Endothelial cell of umbilical vein (primary cell): ENCODE data around the gene ZDHHC11B.
"Not testable (repeated sequence)": the region's sequence is repeated elsewhere in the genome, so short reads cannot be mapped to it uniquely, and the experiment has no call there.

Experiments
- EZH2 ChIP-seq: IDR thresholded peaks from 2 replicates; pipeline ENCODE4 v1.6.1; 2012; ENCODE audit warnings: borderline replicate concordance, low read depth, mild to moderate bottlenecking, moderate library complexity, low read length, inconsistent platforms; ENCODE audit not compliant: severe bottlenecking
- GATA2 ChIP-seq: IDR thresholded peaks from 2 replicates; pipeline ENCODE4 v1.7.0; 2011; ENCODE audit warnings: low read depth, mild to moderate bottlenecking, moderate library complexity, mixed read lengths, low read length; ENCODE audit not compliant: insufficient read length, insufficient read depth
- JUN ChIP-seq: IDR thresholded peaks from 2 replicates; pipeline ENCODE4 v1.6.1; 2011; ENCODE audit warnings: borderline replicate concordance, low read depth; ENCODE audit not compliant: insufficient read length, insufficient read depth
- MYC ChIP-seq: IDR thresholded peaks from one replicate; pipeline ENCODE4 v1.6.1; 2011; ENCODE audit warnings: mild to moderate bottlenecking, low read depth, low read length
- POLR2A ChIP-seq: IDR thresholded peaks from 2 replicates; pipeline ENCODE4 v1.6.1; 2012; ENCODE audit warnings: low read depth, mild to moderate bottlenecking, control low read depth, low read length
- POLR2AphosphoS5 ChIP-seq: IDR thresholded peaks from 2 replicates; pipeline ENCODE4 v1.6.1; 2012; ENCODE audit warnings: low read depth, mild to moderate bottlenecking, control low read depth, low read length, moderate library complexity; ENCODE audit not compliant: insufficient read depth
- TF ChIP-seq, protein P1 (sequence below), 2 donors: IDR thresholded peaks; 1 replicate in 1 of 2; 2 replicates in 1 of 2; pipeline ENCODE4 v1.5.1; 2011; ENCODE audit warnings: low read length in 2 of 2, mild to moderate bottlenecking in 2 of 2, moderate library complexity in 2 of 2, control low read depth in 1 of 2, inconsistent platforms in 1 of 2, low read depth in 1 of 2; ENCODE audit not compliant: insufficient read depth in 1 of 2; ENCODE audit errors: extremely low read depth in 1 of 2
- TF ChIP-seq, protein P2 (sequence below): IDR thresholded peaks from 2 replicates; pipeline ENCODE4 v1.6.1; 2011; ENCODE audit not compliant: insufficient read depth, insufficient read length

DNA sequence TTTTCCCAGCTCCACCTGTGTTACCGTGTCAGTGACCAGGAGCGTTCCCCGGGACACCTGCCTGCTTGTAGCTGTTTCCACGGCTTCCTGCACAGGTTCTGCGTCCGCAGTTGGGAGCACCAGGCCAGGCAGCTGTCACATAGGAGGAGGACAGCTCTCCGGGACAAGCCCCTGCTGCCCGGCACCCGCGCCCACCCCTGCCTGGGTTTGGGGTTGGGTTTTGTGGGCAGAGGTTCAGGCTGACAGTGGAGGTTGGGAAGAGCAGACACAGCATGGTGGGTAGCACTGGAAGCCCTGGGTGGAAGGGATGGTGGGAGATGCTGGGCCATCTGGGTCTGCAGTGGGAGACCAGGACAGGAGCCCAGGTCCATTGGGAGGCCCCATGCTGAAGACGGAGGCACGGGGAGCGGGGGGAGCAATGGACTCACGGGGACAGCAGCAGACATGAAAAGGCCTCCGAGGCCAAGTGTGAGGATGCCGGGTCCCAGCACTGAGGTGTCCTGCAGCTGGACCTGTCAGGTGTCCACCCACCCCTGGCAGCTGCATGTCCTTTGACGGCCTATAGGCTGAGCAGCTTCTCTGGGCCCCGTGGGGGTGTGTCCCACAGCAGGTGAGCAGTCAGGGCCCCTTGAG is 2.8 kb upstream of the ZDHHC11B start:
- TF ChIP-seq EZH2, POLR2AphosphoS5, POLR2A, GATA2, JUN, MYC: not testable (repeated sequence)
- TF ChIP-seq, protein P1, sequence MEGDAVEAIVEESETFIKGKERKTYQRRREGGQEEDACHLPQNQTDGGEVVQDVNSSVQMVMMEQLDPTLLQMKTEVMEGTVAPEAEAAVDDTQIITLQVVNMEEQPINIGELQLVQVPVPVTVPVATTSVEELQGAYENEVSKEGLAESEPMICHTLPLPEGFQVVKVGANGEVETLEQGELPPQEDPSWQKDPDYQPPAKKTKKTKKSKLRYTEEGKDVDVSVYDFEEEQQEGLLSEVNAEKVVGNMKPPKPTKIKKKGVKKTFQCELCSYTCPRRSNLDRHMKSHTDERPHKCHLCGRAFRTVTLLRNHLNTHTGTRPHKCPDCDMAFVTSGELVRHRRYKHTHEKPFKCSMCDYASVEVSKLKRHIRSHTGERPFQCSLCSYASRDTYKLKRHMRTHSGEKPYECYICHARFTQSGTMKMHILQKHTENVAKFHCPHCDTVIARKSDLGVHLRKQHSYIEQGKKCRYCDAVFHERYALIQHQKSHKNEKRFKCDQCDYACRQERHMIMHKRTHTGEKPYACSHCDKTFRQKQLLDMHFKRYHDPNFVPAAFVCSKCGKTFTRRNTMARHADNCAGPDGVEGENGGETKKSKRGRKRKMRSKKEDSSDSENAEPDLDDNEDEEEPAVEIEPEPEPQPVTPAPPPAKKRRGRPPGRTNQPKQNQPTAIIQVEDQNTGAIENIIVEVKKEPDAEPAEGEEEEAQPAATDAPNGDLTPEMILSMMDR (IDR thresholded peaks at IDR 0.05; ENCODE audit: extremely low read depth in 1 of 2, insufficient read depth in 1 of 2, low read depth in 1 of 2, low read length in 2 of 2), result not testable (repeated sequence)
- TF ChIP-seq, protein P2, sequence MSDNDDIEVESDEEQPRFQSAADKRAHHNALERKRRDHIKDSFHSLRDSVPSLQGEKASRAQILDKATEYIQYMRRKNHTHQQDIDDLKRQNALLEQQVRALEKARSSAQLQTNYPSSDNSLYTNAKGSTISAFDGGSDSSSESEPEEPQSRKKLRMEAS, result not testable (repeated sequence)
